Mucosa of rectum (tissue), 2 donors: Measurements from ENCODE around the gene SPATA12.

ENCODE experiments used
- H3K27ac ChIP-seq, 2 donors: one replicate each; pipeline ENCODE4 v1.7.0; 2013; ENCODE audit warnings: inconsistent platforms in 2 of 2, low read depth in 2 of 2, low read length in 2 of 2
- H3K27me3 ChIP-seq, 2 donors: one replicate each; pipeline ENCODE4 v1.7.0; 2013; ENCODE audit warnings: low read length in 2 of 2; ENCODE audit not compliant: control insufficient read depth in 2 of 2, insufficient read depth in 2 of 2
- H3K36me3 ChIP-seq, 2 donors: one replicate each; pipeline ENCODE4 v1.7.0; 2013; ENCODE audit warnings: low read length in 2 of 2; ENCODE audit not compliant: control insufficient read depth in 2 of 2, insufficient read depth in 2 of 2
- H3K4me1 ChIP-seq, 2 donors: one replicate each; pipeline ENCODE4 v1.7.0; 2013; ENCODE audit warnings: low read length in 2 of 2, mild to moderate bottlenecking in 1 of 2; ENCODE audit not compliant: control insufficient read depth in 2 of 2, insufficient read depth in 2 of 2
- H3K4me3 ChIP-seq, 2 donors: one replicate each; pipeline ENCODE4 v1.7.0; 2013; ENCODE audit warnings: low read length in 2 of 2
- H3K9ac ChIP-seq, 2 donors: one replicate each; pipeline ENCODE4 v1.7.0; 2013; ENCODE audit warnings: low read length in 2 of 2, low read depth in 1 of 2, mild to moderate bottlenecking in 1 of 2
- H3K9me3 ChIP-seq, 2 donors: one replicate each; pipeline ENCODE4 v1.7.0; 2013; ENCODE audit warnings: low read length in 2 of 2; ENCODE audit not compliant: control insufficient read depth in 2 of 2
- donor health status: healthy.
- donor health status: Normal muscosa, but diverticular disease.

Gene SPATA12

DNA sequence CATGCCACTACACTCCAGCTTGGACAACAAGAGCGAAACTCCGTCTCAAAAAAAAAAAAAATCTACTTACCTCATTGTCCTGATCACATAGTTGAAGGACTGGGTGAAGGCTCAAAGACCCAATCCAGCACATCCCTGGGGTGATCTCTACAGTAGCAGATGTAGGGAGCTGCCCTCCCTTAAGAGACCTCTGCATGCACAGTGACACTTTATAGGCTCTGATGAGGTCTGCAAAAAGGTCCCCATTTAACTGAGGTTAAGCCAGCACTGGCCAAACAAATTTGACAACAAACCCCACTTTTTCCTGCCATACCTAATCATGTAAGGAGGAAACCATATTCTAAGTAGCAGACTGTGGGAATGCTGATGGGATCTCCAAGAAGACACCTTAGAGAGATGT, 31.1 kb upstream of the SPATA12 start:
- Histone ChIP-seq H3K27me3 (no peaks in the 10 kb centered on the region), H3K9ac (no peak overlapping the region), H3K36me3 (no peaks in the 10 kb centered on the region), H3K9me3 (no peaks in the 10 kb centered on the region), H3K27ac (no peak overlapping the region), H3K4me3 (no peak overlapping the region), H3K4me1 (peaks cover 10 to 27% of the 10 kb centered on the region in 2 donors)

DNA sequence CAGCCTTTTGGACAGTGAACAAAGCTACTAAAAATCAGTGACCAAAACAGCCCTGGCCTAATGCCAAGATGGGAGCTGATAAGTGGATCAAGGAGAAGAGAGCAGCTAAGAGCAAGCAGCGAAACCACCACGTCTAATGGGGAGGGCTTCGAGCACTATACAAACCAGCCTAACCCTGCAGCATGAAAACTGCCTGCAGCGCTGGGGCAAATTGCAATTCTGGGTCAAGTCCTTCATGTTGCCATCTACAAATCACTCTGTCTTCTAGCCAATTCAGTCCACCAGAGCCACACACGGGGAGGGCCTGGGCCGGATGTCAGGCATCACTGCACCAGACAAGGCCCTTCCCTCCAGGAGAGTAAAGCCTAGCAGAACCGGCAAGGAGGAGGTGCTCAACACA, 30.5 kb upstream of the SPATA12 start:
- Histone ChIP-seq H3K36me3 (no peaks in the 10 kb centered on the region), H3K27ac (no peak overlapping the region), H3K9me3 (no peaks in the 10 kb centered on the region), H3K9ac (no peak overlapping the region), H3K27me3 (no peaks in the 10 kb centered on the region), H3K4me3 (no peak overlapping the region), H3K4me1 (peaks cover 10 to 27% of the 10 kb centered on the region in 2 donors)

DNA sequence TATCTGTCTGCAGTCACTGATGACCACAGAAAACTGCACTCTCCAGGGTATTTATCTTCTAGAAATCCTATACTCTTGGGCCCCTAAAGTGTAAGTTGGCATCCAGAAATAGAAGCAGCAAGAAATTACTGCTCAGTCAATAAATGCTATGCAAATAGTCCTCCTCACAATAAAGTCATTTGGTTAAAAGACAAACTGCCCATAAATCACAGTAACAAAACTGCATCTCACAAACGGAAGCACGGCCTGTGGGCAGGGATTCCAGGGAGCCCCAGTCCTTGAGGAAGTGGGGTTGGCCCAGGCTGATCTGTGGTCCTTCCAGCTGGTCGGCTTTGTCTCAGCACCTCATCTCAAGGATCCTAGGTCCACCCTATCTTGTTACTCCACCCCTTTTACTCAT, 29.7 kb upstream of the SPATA12 start:
- H3K27ac ChIP-seq = no peak overlapping the region
- no peak overlapping the region for H3K9ac ChIP-seq
- no peaks in the 10 kb centered on the region for H3K9me3 ChIP-seq
- H3K36me3 ChIP-seq = no peaks in the 10 kb centered on the region
- no peaks in the 10 kb centered on the region for H3K27me3 ChIP-seq
- H3K4me3 ChIP-seq = no peak overlapping the region
- peaks cover 10 to 27% of the 10 kb centered on the region in 2 donors for H3K4me1 ChIP-seq

- H3K36me3 ChIP-seq = no peaks in the 10 kb centered on the region
- H3K27ac ChIP-seq = no peak overlapping the region
- H3K9me3 ChIP-seq = no peaks in the 10 kb centered on the region
- H3K4me3 ChIP-seq = no peak overlapping the region
- H3K9ac ChIP-seq = no peak overlapping the region
- no peaks in the 10 kb centered on the region for H3K27me3 ChIP-seq
- peaks cover 10 to 27% of the 10 kb centered on the region in 2 donors for H3K4me1 ChIP-seq
Observed at GRCh38 chr3:57031631-57032541, 28.6 kb upstream of the SPATA12 start.

- H3K27me3 ChIP-seq = no peaks in the 10 kb centered on the region
- no peaks in the 10 kb centered on the region for H3K36me3 ChIP-seq
- H3K4me3 ChIP-seq = no peak overlapping the region
- H3K4me1 ChIP-seq = peaks cover 0 to 4% of the 10 kb centered on the region in 2 donors
- H3K27ac ChIP-seq = no peak overlapping the region
- no peak overlapping the region for H3K9ac ChIP-seq
- no peaks in the 10 kb centered on the region for H3K9me3 ChIP-seq
Observed at GRCh38 chr3:57036952-57037351, 23.5 kb upstream of the SPATA12 start.

- H3K4me1 ChIP-seq = no peaks in the 10 kb centered on the region
- H3K9me3 ChIP-seq = no peaks in the 10 kb centered on the region
- H3K4me3 ChIP-seq = no peak overlapping the region
- H3K9ac ChIP-seq = no peak overlapping the region
- H3K27me3 ChIP-seq = no peaks in the 10 kb centered on the region
- H3K36me3 ChIP-seq = no peaks in the 10 kb centered on the region
- no peak overlapping the region for H3K27ac ChIP-seq
Observed at GRCh38 chr3:57038466-57039164, 21.8 kb upstream of the SPATA12 start.

- Histone ChIP-seq H3K4me1 (no peaks in the 10 kb centered on the region), H3K4me3 (no peak overlapping the region), H3K9me3 (no peaks in the 10 kb centered on the region), H3K36me3 (no peaks in the 10 kb centered on the region), H3K9ac (no peak overlapping the region), H3K27ac (no peak overlapping the region), H3K27me3 (no peaks in the 10 kb centered on the region)
Observed at GRCh38 chr3:57041674-57042073, 18.8 kb upstream of the SPATA12 start.

GRCh38 chr3:57043518-57043917, 16.9 kb upstream of the SPATA12 start:
- no peak overlapping the region for H3K4me3 ChIP-seq
- H3K27me3 ChIP-seq = no peaks in the 10 kb centered on the region
- peaks cover 0 to 2% of the 10 kb centered on the region in 2 donors for H3K4me1 ChIP-seq
- H3K27ac ChIP-seq = no peak overlapping the region
- H3K9ac ChIP-seq = no peak overlapping the region
- H3K9me3 ChIP-seq = no peaks in the 10 kb centered on the region
- H3K36me3 ChIP-seq = no peaks in the 10 kb centered on the region

- Histone ChIP-seq H3K27me3 (no peaks in the 10 kb centered on the region), H3K36me3 (no peaks in the 10 kb centered on the region), H3K9ac (no peak overlapping the region), H3K27ac (no peak overlapping the region), H3K9me3 (no peaks in the 10 kb centered on the region), H3K4me3 (no peak overlapping the region), H3K4me1 (peaks cover 0 to 2% of the 10 kb centered on the region in 2 donors)
Observed at GRCh38 chr3:57046101-57046765, 14.2 kb upstream of the SPATA12 start.
